Duodenal mucosa (tissue), 2 donors: Measurements from ENCODE around the gene SPSB3.
A peak's percentile ranks its signal among the peaks of the same experiment; 100 is the strongest.

Experiments used
- H3K27ac ChIP-seq: one replicate; pipeline ENCODE4 v1.7.0; 2013; ENCODE audit warnings: low read depth, low read length
- H3K27me3 ChIP-seq, 2 donors: one replicate each; pipeline ENCODE4 v1.7.0; 2013; ENCODE audit warnings: low read length in 2 of 2, control low read depth in 1 of 2; ENCODE audit not compliant: insufficient read depth in 2 of 2, control insufficient read depth in 1 of 2
- H3K36me3 ChIP-seq, 2 donors: one replicate each; pipeline ENCODE4 v1.7.0; 2013; ENCODE audit warnings: low read length in 2 of 2, control low read depth in 1 of 2; ENCODE audit not compliant: insufficient read depth in 2 of 2, control insufficient read depth in 1 of 2
- H3K4me1 ChIP-seq, 2 donors: one replicate each; pipeline ENCODE4 v1.7.0; 2013; ENCODE audit warnings: low read length in 2 of 2, control low read depth in 1 of 2; ENCODE audit not compliant: insufficient read depth in 2 of 2, control insufficient read depth in 1 of 2
- H3K4me3 ChIP-seq, 2 donors: one replicate each; pipeline ENCODE4 v1.7.0; 2013; ENCODE audit warnings: low read length in 2 of 2, low read depth in 1 of 2
- H3K9ac ChIP-seq, 2 donors: one replicate each; pipeline ENCODE4 v1.7.0; 2013; ENCODE audit warnings: low read length in 2 of 2, low read depth in 1 of 2
- H3K9me3 ChIP-seq, 2 donors: one replicate each; pipeline ENCODE4 v1.7.0; 2013; ENCODE audit warnings: low read length in 2 of 2, control low read depth in 1 of 2; ENCODE audit not compliant: control insufficient read depth in 1 of 2

SPSB3 gene

DNA sequence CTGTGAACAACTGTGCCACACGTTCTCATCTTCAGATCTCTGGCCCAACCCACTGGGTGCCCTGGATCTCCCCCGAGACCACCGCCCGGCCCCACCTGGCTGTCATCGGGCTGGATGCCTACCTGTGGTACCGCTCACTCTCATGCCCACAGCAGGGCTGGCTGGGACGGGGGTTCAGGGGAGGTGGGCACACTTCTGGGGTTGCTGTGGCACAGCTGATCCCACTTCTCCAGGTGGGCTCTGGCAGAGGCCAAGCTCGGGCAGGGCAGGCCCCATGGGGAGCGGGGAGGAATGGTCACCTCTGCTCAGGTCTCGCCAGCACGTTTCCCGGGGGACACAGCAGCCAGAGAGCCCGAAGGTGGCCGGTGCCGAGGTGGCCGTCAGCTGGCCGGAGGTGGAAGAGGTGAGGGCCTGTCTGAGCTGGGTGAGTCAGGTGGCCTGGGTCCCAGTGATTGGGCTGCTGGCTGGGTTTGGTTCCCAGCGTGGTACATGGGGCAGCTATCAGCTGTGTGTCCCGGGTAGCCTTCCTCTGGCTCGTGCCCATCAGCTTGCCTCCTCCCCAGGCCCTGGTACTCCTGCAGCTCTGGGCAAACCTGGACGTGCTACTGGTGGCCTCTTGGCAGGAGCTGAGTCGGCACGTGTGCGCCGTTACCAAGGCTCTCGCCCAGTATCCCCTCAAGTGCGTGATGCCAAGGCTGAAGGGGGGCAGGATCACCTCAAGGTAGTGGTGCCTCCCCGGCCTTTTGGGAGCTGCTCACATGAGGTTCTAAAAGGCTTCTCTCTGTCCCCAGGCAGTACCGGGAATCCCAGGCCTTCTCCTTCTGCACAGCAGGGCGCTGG is 7.1 kb downstream of the SPSB3 start:
- peaks cover 12 to 27% of the 10 kb centered on the region in 2 donors for H3K4me1 ChIP-seq
- no peaks in the 10 kb centered on the region for H3K9me3 ChIP-seq
- H3K36me3 ChIP-seq, result peaks cover 7 to 44% of the 10 kb centered on the region in 2 donors
- no peak overlapping the region for H3K9ac ChIP-seq
- H3K4me3 ChIP-seq, result no peak overlapping the region
- H3K27me3 ChIP-seq, result no peaks in the 10 kb centered on the region
- no peak overlapping the region for H3K27ac ChIP-seq

GRCh38 chr16:1774448-1774780 is 8.0 kb downstream of the SPSB3 start:
- Histone ChIP-seq H3K9me3 (no peaks in the 10 kb centered on the region), H3K4me3 (peak overlapping the region; percentile 77 to 91), H3K36me3 (peaks cover 7 to 38% of the 10 kb centered on the region in 2 donors), H3K9ac (peak overlapping the region; percentile 50 to 75), H3K27ac (no peak overlapping the region), H3K27me3 (no peaks in the 10 kb centered on the region), H3K4me1 (peaks cover 12 to 31% of the 10 kb centered on the region in 2 donors)

DNA sequence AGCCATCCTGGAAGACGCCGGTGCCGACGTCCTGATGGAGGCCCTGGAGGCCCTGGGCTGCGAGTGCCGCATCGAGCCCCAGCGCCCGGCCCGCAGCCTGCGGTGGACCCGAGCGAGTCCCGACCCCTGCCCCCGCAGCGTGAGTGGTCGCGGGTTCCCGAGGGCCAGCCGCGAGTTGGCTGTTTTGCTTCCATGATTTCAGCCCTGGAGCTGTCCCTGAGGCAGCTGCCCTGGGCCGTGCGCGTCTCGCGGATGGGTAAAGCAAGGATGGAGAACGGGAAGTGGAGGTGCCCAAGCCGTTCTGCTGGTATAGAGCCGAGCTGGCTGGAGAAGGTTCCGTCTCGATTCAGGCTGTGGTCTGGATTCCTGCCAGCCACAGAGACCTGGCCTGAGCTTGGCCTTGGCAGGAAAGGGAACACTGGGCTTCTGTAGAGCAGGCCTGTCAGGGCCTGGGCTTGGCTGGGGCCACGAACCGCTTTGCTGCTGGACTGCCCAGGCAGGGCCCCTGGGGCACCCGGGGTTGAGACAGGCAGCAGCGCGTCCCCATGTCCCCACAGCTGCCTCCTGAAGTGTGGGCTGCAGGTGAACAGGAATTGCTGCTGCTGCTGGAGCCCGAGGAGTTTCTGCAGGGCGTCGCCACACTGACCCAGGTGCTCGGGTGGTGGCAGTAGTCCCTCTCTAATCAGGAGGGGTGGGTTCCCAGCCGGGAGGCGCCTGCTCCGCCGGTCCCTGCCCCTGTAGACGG is 8.5 kb downstream of the SPSB3 start:
- Histone ChIP-seq H3K4me3 (peak overlapping the region; percentile 77 to 91), H3K27ac (no peak overlapping the region), H3K9me3 (no peaks in the 10 kb centered on the region), H3K9ac (peak overlapping the region; percentile 50 to 75), H3K27me3 (no peaks in the 10 kb centered on the region), H3K36me3 (peaks cover 7 to 38% of the 10 kb centered on the region in 2 donors), H3K4me1 (peaks cover 12 to 31% of the 10 kb centered on the region in 2 donors)

DNA sequence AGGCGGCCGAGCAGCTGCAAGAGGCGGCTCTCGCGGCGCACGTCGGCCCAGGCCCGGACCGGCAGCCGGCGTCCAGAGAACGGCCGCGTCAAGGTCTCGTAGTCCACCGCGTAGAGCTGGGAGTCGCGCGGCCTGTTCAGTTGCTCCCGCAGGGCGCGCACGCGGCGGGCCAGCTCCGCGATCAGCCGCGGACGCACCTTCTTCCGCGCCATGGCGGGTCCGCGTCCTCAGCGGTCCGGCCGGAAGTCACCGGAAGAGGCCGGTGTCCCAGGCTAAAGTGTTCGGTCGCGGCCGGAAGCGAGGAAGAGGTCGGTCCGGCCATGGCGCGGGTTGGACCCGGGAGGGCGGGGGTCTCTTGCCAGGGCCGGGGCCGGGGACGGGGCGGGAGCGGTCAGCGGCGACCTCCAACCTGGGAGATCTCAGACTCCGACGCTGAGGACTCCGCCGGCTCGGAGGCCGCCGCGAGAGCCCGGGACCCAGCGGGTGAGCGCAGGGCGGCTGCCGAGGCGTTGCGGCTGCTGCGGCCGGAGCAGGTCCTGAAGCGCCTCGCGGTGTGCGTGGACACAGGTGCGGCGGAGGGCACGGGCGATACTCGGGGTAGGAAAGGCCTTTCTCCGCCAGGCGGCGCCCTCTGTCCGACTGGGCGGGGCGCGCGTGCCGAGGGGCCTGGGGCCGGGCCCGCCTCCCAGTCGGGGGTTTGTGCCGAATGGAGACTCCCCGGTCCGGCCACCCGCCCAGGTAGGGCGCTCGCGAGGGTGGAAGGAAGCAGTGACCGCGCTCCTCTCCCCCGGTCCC is 9.3 kb downstream of the SPSB3 start, which contains the start of gene MRPS34:
MRPS34 (minus strand) TSS at position 227 of the 795 bp plus-strand sequence; CDS start at position 212, 15 bp downstream.
- Histone ChIP-seq H3K36me3 (peaks cover 7 to 38% of the 10 kb centered on the region in 2 donors), H3K4me3 (peak within 1 kb of the TSS; percentile 77 to 91), H3K27ac (peak within 1 kb of the TSS; percentile 80), H3K9ac (peak within 1 kb of the TSS; percentile 50 to 75), H3K4me1 (peaks cover 12 to 31% of the 10 kb centered on the region in 2 donors), H3K9me3 (no peaks in the 10 kb centered on the region), H3K27me3 (no peaks in the 10 kb centered on the region)

DNA sequence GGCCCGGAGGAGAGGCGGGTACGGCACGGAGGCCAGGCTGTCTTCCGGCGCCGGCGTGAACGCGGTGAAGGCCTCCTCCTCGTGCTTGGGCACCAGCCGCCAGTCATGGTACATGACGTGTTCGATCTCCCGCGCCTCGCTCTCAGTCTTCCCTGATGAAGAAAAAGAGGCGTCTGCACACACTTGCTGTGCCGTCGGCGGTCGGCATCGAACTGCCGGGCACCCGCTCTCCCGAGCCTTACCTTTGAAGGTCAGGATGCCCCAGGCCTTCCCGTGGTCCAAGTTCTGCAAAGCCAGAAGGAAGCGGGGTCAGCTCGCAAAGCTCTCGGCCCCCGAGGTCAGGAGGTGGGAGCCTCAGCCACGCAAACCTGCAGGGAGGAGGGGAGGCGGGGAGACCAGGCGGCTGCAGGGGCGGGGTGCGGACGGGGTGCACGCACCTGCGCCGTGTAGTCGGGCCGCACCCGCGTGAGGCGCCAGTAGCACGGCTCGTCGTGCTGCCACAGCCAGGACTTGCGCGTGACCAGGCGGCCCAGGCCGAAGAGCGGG is 9.9 kb downstream of the SPSB3 start, which contains the start of gene EME2:
EME2 (plus strand) TSS at position 449 of the 546 bp plus-strand sequence. CDS start 418 bp downstream, outside the sequence.
- H3K27me3 ChIP-seq, result no peaks in the 10 kb centered on the region
- H3K9ac ChIP-seq, result peak within 1 kb of the TSS; percentile 50 to 75
- H3K9me3 ChIP-seq, result no peaks in the 10 kb centered on the region
- H3K36me3 ChIP-seq, result peaks cover 7 to 38% of the 10 kb centered on the region in 2 donors
- peak within 1 kb of the TSS; percentile 80 for H3K27ac ChIP-seq
- peaks cover 12 to 31% of the 10 kb centered on the region in 2 donors for H3K4me1 ChIP-seq
- H3K4me3 ChIP-seq, result peak within 1 kb of the TSS; percentile 77 to 91

DNA sequence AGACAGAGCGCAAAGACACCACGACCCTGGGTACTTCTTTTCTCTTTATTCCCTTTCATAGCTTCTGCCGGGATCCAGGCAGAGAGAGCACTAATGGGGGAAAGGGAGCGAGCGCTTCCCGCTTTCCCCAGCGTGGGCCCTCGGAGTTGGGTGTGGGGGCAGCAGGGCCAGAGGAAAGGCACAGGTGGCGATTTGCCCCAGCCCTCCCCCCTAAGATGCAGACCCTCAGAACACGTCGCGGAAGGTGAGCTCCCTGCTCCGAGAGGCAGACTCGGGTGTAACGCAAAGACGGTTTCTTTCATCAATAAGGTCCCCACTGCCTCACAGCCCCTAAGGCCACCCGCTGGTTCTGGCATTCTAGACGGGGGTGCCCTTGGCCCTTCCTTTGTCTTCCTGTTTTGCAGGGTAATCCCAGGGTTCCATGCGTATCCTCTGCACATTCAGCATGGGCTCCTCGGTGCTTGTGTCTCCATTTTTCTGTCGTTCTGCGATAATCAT is 10.5 kb downstream of the SPSB3 start:
- Histone ChIP-seq H3K4me3 (peak overlapping the region; percentile 77 to 91), H3K4me1 (peaks cover 12 to 31% of the 10 kb centered on the region in 2 donors), H3K36me3 (peaks cover 7 to 38% of the 10 kb centered on the region in 2 donors), H3K9ac (peak overlapping the region; percentile 50 to 75), H3K9me3 (no peaks in the 10 kb centered on the region), H3K27me3 (no peaks in the 10 kb centered on the region), H3K27ac (no peak overlapping the region)

DNA sequence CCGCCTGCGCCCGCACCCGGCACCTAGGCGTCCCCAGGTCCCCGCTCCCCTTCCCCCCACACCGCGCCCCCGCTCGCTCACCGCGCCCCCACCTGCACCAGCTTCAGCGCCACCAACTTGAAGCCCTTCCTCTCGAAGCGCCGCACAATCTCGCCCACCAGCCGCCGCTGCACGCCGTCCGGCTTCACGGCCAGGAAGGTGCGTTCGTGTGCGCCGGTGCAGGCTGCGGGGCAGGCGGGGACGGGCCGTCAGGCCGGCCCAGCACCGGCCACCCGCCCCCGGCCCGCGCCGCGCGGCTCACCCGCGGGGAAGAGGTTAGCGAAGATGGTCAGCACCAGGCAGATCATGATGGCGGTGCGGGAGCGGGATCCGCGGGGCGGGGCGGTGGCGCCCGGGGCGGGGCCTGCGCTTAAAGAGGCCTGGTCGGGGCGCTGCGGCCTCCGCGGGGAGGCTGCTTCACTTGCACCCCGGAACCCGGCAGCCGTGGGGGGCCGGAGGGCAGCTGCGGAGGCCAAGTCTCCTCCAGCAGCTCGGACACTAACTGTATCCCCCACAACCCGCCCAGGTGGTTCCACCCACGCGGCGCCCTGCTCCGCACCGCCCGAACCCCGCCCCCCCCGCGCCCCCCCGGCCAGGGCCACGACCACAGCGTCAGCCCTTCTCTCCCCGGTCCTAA is 11.0 kb downstream of the SPSB3 start, which contains the start of gene NME3:
NME3 (minus strand) TSS at position 356 of the 676 bp plus-strand sequence; CDS start at position 347, 9 bp downstream.
- Histone ChIP-seq H3K27me3 (no peaks in the 10 kb centered on the region), H3K4me1 (peaks cover 12 to 31% of the 10 kb centered on the region in 2 donors), H3K4me3 (peak within 1 kb of the TSS; percentile 77 to 91), H3K9ac (peak within 1 kb of the TSS; percentile 59 to 75), H3K9me3 (no peaks in the 10 kb centered on the region), H3K27ac (peak within 1 kb of the TSS; percentile 42), H3K36me3 (peaks cover 6 to 35% of the 10 kb centered on the region in 2 donors)

GRCh38 chr16:1770328-1771187 is 11.8 kb downstream of the SPSB3 start:
- Histone ChIP-seq H3K36me3 (peaks cover 2 to 36% of the 10 kb centered on the region in 2 donors), H3K4me3 (peak overlapping the region; percentile 77 to 91), H3K9me3 (no peaks in the 10 kb centered on the region), H3K27ac (peak overlapping the region; percentile 42), H3K27me3 (no peaks in the 10 kb centered on the region), H3K9ac (peak overlapping the region; percentile 57 to 59), H3K4me1 (peaks cover 12 to 31% of the 10 kb centered on the region in 2 donors)
